Progenitor cell of endocrine pancreas (in vitro differentiated cells): ENCODE measurements around the gene DKK3. TPM values are rescaled to one million over a fixed set of nuclear protein-coding genes. Genes with fewer than 3 reads are reported as not detected.

Experiments used
- DNase-seq: peaks from one replicate; pipeline ENCODE4 v3.0.0; 2021; ENCODE audit warnings: low spot score; ENCODE audit not compliant: unreplicated experiment
- H3K27ac Mint-ChIP-seq: 2 replicates; pipeline ENCODE4 v1.8.0; 2021; ENCODE audit warnings: mild to moderate bottlenecking, moderate library complexity, mixed read lengths
- H3K27me3 Mint-ChIP-seq: 2 replicates; pipeline ENCODE4 v1.8.0; 2021; ENCODE audit warnings: mixed read lengths
- H3K36me3 Mint-ChIP-seq: 2 replicates; pipeline ENCODE4 v1.8.0; 2022; ENCODE audit warnings: mixed read lengths; ENCODE audit not compliant: insufficient read depth
- H3K4me1 Mint-ChIP-seq: 2 replicates; pipeline ENCODE4 v1.8.0; 2021; ENCODE audit warnings: low read depth, mixed read lengths
- H3K4me3 Mint-ChIP-seq: 2 replicates; pipeline ENCODE4 v1.8.0; 2021; ENCODE audit warnings: low read depth, mild to moderate bottlenecking, moderate library complexity, mixed read lengths
- H3K9me3 Mint-ChIP-seq: 2 replicates; pipeline ENCODE4 v1.8.0; 2021; ENCODE audit warnings: low read depth, mixed read lengths
- total RNA-seq: library from RNA; stranded (reverse); gene quantifications from 2 replicates; pipeline ENCODE4 v1.2.1, GENCODE V29; 2021
- TF ChIP-seq, protein P1 (sequence below): fragments of 200-600 bp; sonication (generic); IDR thresholded peaks from one replicate; pipeline ENCODE4 v1.5.0; 2021; ENCODE audit warnings: antibody characterized with exemption, mild to moderate bottlenecking; ENCODE audit not compliant: unreplicated experiment

The DKK3 gene
- total RNA-seq, 1 donor from 2014 or later: 75.2 TPM

DNA sequence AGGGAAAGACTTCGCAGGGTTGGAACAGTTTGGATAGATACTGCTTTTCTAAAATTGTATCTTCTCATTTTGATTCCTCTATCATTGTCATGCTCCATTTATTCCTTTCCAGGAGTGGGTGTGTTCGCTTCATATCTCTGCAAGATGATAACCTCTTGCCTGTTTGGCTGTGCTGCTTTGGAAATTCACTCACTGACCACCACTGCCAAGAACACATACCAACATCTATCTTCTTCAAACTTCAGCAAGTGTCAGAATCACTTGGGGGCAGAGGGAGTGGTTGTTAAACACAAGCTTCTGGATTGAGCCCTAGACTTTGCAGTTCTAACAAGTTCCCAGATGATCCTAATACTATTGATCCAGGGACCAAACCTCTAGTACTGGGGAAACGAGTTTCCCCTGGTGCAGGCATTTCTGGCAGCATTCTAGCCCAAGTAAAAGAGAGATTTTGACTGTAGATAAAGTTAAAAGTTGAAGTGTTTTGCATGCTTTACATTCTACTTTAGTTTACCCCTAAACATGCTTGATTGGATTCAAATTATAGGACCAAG, 11.5 kb upstream of the DKK3 start:
- H3K36me3 Mint-ChIP-seq: peaks cover 7% of the 10 kb centered on the region
- H3K9me3 Mint-ChIP-seq: peaks cover 22% of the 10 kb centered on the region
- H3K27ac Mint-ChIP-seq: peak overlapping the region; percentile 82
- H3K4me1 Mint-ChIP-seq: peaks cover 28% of the 10 kb centered on the region
- no peaks in the 10 kb centered on the region for H3K27me3 Mint-ChIP-seq
- peak overlapping the region; percentile 1 for H3K4me3 Mint-ChIP-seq
- TF ChIP-seq, protein P1, sequence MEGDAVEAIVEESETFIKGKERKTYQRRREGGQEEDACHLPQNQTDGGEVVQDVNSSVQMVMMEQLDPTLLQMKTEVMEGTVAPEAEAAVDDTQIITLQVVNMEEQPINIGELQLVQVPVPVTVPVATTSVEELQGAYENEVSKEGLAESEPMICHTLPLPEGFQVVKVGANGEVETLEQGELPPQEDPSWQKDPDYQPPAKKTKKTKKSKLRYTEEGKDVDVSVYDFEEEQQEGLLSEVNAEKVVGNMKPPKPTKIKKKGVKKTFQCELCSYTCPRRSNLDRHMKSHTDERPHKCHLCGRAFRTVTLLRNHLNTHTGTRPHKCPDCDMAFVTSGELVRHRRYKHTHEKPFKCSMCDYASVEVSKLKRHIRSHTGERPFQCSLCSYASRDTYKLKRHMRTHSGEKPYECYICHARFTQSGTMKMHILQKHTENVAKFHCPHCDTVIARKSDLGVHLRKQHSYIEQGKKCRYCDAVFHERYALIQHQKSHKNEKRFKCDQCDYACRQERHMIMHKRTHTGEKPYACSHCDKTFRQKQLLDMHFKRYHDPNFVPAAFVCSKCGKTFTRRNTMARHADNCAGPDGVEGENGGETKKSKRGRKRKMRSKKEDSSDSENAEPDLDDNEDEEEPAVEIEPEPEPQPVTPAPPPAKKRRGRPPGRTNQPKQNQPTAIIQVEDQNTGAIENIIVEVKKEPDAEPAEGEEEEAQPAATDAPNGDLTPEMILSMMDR: no peak
- no peak for DNase-seq

DNA sequence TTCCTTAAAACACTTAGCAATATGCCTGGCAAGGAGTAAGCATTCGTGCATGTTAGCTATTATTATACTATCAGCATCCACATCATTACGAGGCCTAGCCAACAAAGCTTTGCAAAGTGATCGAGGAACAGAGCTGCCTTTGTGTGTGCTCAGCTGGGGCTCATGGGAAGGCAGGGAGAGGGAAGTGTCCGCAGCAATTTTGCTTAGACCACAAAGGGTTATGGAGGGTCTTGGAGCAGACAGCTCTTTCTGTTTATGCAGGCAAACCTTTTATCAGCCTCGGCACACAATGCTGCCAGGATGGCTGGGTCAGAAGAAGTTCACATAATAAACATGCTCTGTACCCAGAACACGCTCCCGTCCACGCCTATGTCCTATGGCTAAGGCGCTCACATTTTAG, 10.9 kb upstream of the DKK3 start:
- H3K27me3 Mint-ChIP-seq: no peaks in the 10 kb centered on the region
- TF ChIP-seq, protein P1: no peak
- H3K9me3 Mint-ChIP-seq: peaks cover 17% of the 10 kb centered on the region
- peak; percentile 15 for DNase-seq
- no peak overlapping the region for H3K4me3 Mint-ChIP-seq
- peaks cover 28% of the 10 kb centered on the region for H3K4me1 Mint-ChIP-seq
- peak overlapping the region; percentile 82 for H3K27ac Mint-ChIP-seq
- H3K36me3 Mint-ChIP-seq: peaks cover 6% of the 10 kb centered on the region

DNA sequence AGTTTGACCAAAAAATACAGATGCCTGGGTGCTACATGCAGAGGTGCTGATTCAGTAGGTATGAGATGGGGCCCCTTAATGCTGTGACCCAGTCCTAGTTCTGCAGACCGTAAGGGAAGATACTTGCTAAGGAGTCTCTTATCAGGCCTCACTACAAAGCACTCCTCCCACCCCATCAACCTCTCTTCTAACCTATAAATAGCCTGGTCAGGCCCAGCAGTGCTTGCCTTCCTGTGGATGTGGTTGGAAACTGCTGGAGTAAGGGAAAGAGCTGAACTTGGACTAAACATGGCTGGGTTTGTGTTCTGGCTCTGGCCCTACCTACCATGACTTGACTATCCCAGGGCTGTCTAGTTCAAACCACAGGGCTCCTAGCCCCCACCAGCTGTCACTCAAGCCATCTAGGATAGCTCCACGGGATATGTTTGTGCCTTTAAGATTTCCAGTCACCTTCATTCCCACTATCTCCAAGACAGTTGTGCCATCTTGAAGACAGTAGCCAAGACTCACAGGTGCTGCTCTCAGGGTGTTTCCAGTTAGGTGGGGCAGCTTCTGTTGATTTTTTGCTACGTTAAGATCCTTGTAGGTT, 9.5 kb upstream of the DKK3 start:
- no peaks in the 10 kb centered on the region for H3K27me3 Mint-ChIP-seq
- no peak for DNase-seq
- H3K27ac Mint-ChIP-seq: no peak overlapping the region
- no peak overlapping the region for H3K4me3 Mint-ChIP-seq
- H3K9me3 Mint-ChIP-seq: peaks cover 6% of the 10 kb centered on the region
- TF ChIP-seq, protein P1: no peak
- H3K4me1 Mint-ChIP-seq: peaks cover 28% of the 10 kb centered on the region
- peaks cover 4% of the 10 kb centered on the region for H3K36me3 Mint-ChIP-seq

DNA sequence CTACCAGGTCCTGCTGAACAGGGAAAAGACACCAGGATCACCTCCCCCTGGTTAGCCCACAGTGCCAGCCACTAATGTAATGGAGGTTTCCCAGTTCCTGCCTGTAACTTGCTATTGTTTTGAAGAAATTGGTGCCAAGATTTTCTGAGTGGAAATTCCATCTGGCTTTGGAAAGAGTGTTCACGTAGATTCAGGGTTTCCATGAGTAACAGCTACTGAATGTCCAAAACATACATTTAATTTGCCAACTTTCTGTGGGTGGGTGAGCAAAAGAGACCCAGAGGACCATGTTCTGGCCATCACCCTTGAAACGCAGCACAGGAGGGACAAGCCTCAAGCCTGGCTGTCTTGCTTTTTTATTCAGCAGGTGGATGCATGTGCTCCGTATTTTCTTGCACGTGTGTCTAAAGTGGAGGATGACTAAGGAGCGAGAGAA, 8.8 kb upstream of the DKK3 start:
- no peaks in the 10 kb centered on the region for H3K36me3 Mint-ChIP-seq
- no peak for DNase-seq
- TF ChIP-seq, protein P1: no peak
- H3K27ac Mint-ChIP-seq: no peak overlapping the region
- H3K4me3 Mint-ChIP-seq: no peak overlapping the region
- H3K9me3 Mint-ChIP-seq: no peaks in the 10 kb centered on the region
- H3K27me3 Mint-ChIP-seq: no peaks in the 10 kb centered on the region
- H3K4me1 Mint-ChIP-seq: peaks cover 28% of the 10 kb centered on the region

DNA sequence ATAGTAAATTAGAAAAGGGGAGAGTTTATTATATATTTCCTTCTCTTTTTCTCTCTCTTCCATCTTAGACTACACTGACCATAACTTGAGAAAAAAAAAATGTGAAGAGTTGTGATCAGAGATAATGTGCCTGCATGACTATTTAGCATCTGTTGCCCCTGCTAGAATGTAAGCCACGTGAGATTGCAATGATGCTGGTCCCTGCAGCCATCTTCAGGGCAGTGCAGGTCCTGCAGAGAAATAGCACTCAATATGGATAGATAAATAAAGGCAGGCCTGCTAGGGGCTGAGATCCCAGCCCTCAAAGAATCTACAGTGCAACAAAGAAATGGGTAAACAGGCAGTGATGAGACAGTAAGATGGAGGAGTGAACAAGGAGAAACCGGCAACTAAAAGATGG, 7.8 kb upstream of the DKK3 start:
- peaks cover 25% of the 10 kb centered on the region for H3K4me1 Mint-ChIP-seq
- TF ChIP-seq, protein P1: no peak
- H3K4me3 Mint-ChIP-seq: no peak overlapping the region
- H3K27me3 Mint-ChIP-seq: no peaks in the 10 kb centered on the region
- H3K27ac Mint-ChIP-seq: no peak overlapping the region
- no peaks in the 10 kb centered on the region for H3K9me3 Mint-ChIP-seq
- no peaks in the 10 kb centered on the region for H3K36me3 Mint-ChIP-seq
- no peak for DNase-seq
